HCT116 (cell line): Measurements from ENCODE around the gene CERKL.

Source experiments
- CTCF ChIP-seq, 3 experiments: fragments of 200-600 bp in 1 of 3; sonication (generic) in 1 of 3; IDR thresholded peaks in 2 of 3; conservative IDR thresholded peaks in 1 of 3; 2 replicates each; pipeline ENCODE4 v1.5.1; 2012 to 2017; ENCODE audit warnings: low read depth in 2 of 3, low read length in 2 of 3, antibody characterized with exemption in 1 of 3, borderline replicate concordance in 1 of 3, control low read depth in 1 of 3, mild to moderate bottlenecking in 1 of 3, mixed read lengths in 1 of 3, mixed run types in 1 of 3, moderate library complexity in 1 of 3; ENCODE audit not compliant: insufficient read depth in 1 of 3
- EZH2 ChIP-seq: fragments of 200-600 bp; sonication (generic); IDR thresholded peaks from 2 replicates; pipeline ENCODE4 v1.6.1; 2017; ENCODE audit warnings: antibody characterized with exemption, mixed run types
- EZH2phosphoT487 ChIP-seq: fragments of 200-600 bp; IDR thresholded peaks from 2 replicates; pipeline ENCODE4 v1.6.1; 2018; ENCODE audit warnings: antibody characterized with exemption, borderline replicate concordance
- FOSL1 ChIP-seq: IDR thresholded peaks from 2 replicates; pipeline ENCODE4 v1.6.1; 2012; ENCODE audit warnings: low read depth
- MAX ChIP-seq: IDR thresholded peaks from 2 replicates; pipeline ENCODE4 v1.6.1; 2012
- POLR2A ChIP-seq: IDR thresholded peaks from 2 replicates; pipeline ENCODE4 v1.7.0; 2011; ENCODE audit warnings: borderline replicate concordance; ENCODE audit not compliant: insufficient read depth, insufficient read length; ENCODE audit errors: extremely low read depth
- POLR2AphosphoS5 ChIP-seq: IDR thresholded peaks from 2 replicates; pipeline ENCODE4 v1.6.1; 2011; ENCODE audit warnings: mild to moderate bottlenecking, low read depth, low read length, moderate library complexity
- RAD21 ChIP-seq: IDR thresholded peaks from 2 replicates; pipeline ENCODE4 v1.6.1; 2012; ENCODE audit warnings: low read depth, mild to moderate bottlenecking
- REST ChIP-seq: IDR thresholded peaks from 2 replicates; pipeline ENCODE4 v1.6.1; 2012; ENCODE audit warnings: low read depth
- SIN3A ChIP-seq: IDR thresholded peaks from 2 replicates; pipeline ENCODE4 v1.6.1; 2012; ENCODE audit warnings: low read depth
- SRF ChIP-seq: IDR thresholded peaks from 2 replicates; pipeline ENCODE4 v1.6.1; 2012; ENCODE audit warnings: low read depth
- TCF7L2 ChIP-seq: IDR thresholded peaks from 2 replicates; pipeline ENCODE4 v1.7.0; 2011; ENCODE audit warnings: borderline replicate concordance, inconsistent platforms; ENCODE audit not compliant: insufficient read depth, insufficient read length; ENCODE audit errors: extremely low read depth

- TF ChIP-seq CTCF (IDR thresholded peaks at IDR 0.05 in 2 of 3, conservative IDR thresholded peaks at IDR 0.05 in 1 of 3; ENCODE audit: borderline replicate concordance in 1 of 3, insufficient read depth in 1 of 3, low read depth in 2 of 3, low read length in 2 of 3) (no peak), MAX (no peak), EZH2phosphoT487 (no peak), TCF7L2 (no peak), POLR2A (no peak), SIN3A (no peak), REST (no peak), RAD21 (no peak), EZH2 (no peak), FOSL1 (no peak), POLR2AphosphoS5 (no peak), SRF (no peak)
Measured at GRCh38 chr2:181623159-181623558, 33.7 kb downstream of the CERKL start.
